ENCODE measurements around the gene GNL3L. TPM values are rescaled to one million over a fixed set of nuclear protein-coding genes. Genes with fewer than 3 reads are reported as not detected.
"Not testable (repeated sequence)": the region's sequence is repeated elsewhere in the genome, so short reads cannot be mapped to it uniquely, and the experiment has no call there.

The GNL3L gene
- total RNA-seq, 4 donors from 2014 or later = 8.5 to 39.6 (median 34.5) TPM

DNA sequence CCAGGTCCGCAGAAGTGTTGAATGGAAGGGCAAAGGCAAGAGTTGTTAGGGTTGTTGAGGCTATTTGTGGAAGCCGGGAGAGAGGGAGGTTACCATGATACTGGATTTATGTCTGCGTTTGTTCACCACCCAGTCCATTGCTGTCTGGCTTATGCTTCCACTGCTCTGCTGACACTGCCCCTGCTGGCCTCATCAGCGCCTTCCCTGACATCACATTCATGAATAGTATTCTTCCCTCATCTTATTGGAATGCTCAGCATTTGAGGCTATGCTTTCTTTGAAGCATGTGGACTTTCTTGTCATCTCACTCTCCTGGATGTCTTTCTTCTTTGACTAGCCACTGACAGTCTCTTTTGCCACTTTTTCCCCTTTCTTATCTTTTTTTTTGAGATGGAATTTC is 10.3 kb downstream of the GNL3L start:
- DNase-seq = peak in 1 of 2 donors; percentile 16
- Histone ChIP-seq H3K4me1 (no peaks in the 10 kb centered on the region), H3K27ac (no peak overlapping the region), H3K36me3 (no peaks in the 10 kb centered on the region), H3K27me3 (no peaks in the 10 kb centered on the region), H3K4me3 (no peak overlapping the region), H3K9me3 (no peaks in the 10 kb centered on the region)
- intact Hi-C loops (cut with DNase I; ENCODE audit: low total_unique reads) = no loop called here
- TF ChIP-seq, protein P1, sequence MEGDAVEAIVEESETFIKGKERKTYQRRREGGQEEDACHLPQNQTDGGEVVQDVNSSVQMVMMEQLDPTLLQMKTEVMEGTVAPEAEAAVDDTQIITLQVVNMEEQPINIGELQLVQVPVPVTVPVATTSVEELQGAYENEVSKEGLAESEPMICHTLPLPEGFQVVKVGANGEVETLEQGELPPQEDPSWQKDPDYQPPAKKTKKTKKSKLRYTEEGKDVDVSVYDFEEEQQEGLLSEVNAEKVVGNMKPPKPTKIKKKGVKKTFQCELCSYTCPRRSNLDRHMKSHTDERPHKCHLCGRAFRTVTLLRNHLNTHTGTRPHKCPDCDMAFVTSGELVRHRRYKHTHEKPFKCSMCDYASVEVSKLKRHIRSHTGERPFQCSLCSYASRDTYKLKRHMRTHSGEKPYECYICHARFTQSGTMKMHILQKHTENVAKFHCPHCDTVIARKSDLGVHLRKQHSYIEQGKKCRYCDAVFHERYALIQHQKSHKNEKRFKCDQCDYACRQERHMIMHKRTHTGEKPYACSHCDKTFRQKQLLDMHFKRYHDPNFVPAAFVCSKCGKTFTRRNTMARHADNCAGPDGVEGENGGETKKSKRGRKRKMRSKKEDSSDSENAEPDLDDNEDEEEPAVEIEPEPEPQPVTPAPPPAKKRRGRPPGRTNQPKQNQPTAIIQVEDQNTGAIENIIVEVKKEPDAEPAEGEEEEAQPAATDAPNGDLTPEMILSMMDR (IDR thresholded peaks at IDR 0.05) = no peak
- no peak for TF ChIP-seq POLR2A (IDR thresholded peaks at IDR 0.05)

DNA sequence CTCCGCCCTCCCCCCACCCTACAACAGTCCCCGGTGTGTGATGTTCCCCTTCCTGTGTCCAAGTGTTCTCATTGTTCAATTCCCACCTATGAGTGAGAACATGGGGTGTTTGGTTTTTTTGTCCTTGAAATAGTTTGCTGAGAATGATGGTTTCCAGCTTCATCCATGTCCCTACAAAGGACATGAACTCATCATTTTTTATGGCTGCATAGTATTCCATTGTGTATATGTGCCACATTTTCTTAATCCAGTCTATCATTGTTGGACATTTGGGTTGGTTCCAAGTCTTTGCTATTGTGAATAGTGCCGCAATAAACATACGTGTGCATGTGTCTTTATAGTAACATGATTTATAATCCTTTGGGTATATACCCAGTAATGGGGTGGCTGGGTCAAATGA is 12.2 kb downstream of the GNL3L start:
- H3K4me1 ChIP-seq; intact Hi-C loops (cut with DNase I; ENCODE audit: low total_unique reads); H3K4me3 ChIP-seq; DNase-seq; H3K9me3 ChIP-seq; H3K27ac ChIP-seq; H3K27me3 ChIP-seq; H3K36me3 ChIP-seq: not testable (repeated sequence)

DNA sequence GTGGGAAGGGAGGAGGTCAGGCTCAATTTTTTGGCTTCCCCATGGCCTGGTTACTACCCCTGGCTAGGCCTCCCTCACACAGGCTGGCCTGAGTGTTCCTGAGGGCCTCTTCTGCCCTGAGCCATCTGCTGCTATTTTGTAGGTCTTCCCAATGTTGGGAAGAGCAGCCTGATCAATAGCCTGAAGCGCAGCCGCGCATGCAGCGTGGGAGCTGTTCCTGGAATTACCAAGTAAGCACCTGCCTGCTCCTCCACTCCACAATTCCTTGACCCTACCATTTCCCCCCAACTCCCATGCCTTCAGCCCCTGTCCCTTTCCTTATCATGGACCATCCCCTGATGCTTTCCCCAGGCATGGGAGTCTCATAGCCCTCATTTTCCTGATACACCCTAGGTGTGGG is 20.8 kb downstream of the GNL3L start:
- intact Hi-C loops (cut with DNase I; ENCODE audit: low total_unique reads) = loop anchor here (5.0 kb wide), 1 partner anchor 506 kb away; no protein-coding TSS in a partner anchor
- TF ChIP-seq, protein P1 (IDR thresholded peaks at IDR 0.05) = no peak
- no peak for TF ChIP-seq POLR2A (IDR thresholded peaks at IDR 0.05)
- Histone ChIP-seq H3K4me1 (no peaks in the 10 kb centered on the region), H3K9me3 (no peaks in the 10 kb centered on the region), H3K27me3 (no peaks in the 10 kb centered on the region), H3K36me3 (no peaks in the 10 kb centered on the region), H3K27ac (no peak overlapping the region), H3K4me3 (no peak overlapping the region)
- no peak for DNase-seq

DNA sequence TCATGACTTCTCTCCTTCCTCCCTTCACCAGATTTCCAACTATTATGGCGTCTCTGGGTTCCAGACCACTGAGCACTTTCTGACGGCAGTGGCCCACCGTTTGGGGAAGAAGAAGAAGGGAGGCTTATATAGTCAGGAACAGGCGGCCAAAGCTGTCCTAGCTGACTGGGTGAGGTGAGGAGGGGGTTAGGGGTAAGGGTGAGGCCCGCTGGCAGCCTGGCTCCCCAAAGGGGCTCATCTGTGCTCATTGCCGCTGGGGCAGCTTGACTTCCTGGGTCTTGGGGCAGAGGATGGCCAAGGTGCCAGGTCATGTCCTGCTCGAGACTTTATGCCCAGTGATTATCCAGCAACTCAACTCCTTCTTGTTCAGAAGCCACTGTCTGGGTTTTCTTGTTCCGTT is 21.8 kb downstream of the GNL3L start:
- H3K27ac ChIP-seq = no peak overlapping the region
- TF ChIP-seq, protein P1 (IDR thresholded peaks at IDR 0.05) = no peak
- no peak for TF ChIP-seq POLR2A (IDR thresholded peaks at IDR 0.05)
- H3K9me3 ChIP-seq = no peaks in the 10 kb centered on the region
- H3K27me3 ChIP-seq = no peaks in the 10 kb centered on the region
- no peak for DNase-seq
- H3K36me3 ChIP-seq = no peaks in the 10 kb centered on the region
- H3K4me1 ChIP-seq = no peaks in the 10 kb centered on the region
- intact Hi-C loops (cut with DNase I; ENCODE audit: low total_unique reads) = loop anchor here (5.0 kb wide), 1 partner anchor 506 kb away; no protein-coding TSS in a partner anchor
- H3K4me3 ChIP-seq = no peak overlapping the region

DNA sequence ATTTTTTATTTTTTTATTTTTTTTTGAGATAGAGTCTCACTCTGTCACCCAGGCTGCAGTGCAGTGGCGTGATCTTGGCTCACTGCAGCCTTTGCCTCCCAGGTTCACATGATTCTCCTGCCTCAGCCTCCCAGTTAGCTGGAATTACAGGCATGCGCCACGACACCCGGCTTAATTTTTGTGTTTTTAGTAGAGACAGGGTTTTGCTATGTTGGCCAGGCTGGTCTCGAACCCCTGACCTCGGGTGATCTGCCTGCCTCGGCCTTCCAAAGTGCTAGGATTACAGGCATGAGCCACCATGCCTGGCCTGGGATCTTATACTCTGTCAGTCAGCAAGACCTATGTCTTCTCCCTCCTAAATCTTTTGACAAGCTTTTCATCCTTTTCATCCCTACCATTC is 25.0 kb downstream of the GNL3L start:
- DNase-seq; intact Hi-C loops (cut with DNase I; ENCODE audit: low total_unique reads); H3K27ac ChIP-seq; H3K36me3 ChIP-seq; H3K4me3 ChIP-seq; H3K27me3 ChIP-seq; H3K4me1 ChIP-seq; H3K9me3 ChIP-seq: not testable (repeated sequence)

DNA sequence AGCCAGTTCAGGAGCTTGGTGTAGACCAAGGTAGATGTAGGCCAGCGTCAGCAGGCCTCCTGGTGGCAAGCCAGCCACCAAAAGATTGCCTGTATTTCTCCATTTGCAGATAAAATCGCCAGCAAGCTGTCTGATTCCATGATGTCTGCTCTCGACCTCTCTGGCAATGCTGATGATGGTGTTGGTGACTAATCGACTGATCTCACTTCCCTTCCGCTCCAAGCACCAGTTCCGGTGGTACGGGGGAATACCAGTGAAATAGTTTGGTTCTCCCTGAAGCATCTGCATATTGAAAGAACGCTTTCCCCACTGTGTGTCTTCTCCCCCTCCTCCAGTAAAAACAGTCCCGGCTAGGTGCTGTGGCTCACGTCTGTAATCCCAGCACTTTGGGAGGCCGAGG is 30.4 kb downstream of the GNL3L start:
- no peak for TF ChIP-seq POLR2A (IDR thresholded peaks at IDR 0.05)
- TF ChIP-seq, protein P1 (IDR thresholded peaks at IDR 0.05) = no peak
- H3K27me3 ChIP-seq = no peaks in the 10 kb centered on the region
- intact Hi-C loops (cut with DNase I; ENCODE audit: low total_unique reads) = no loop called here
- H3K9me3 ChIP-seq = no peaks in the 10 kb centered on the region
- no peak overlapping the region for H3K27ac ChIP-seq
- no peak overlapping the region for H3K4me3 ChIP-seq
- no peaks in the 10 kb centered on the region for H3K36me3 ChIP-seq
- no peaks in the 10 kb centered on the region for H3K4me1 ChIP-seq
- DNase-seq = no peak

All from uterus (tissue), 4 donors.